OCI-LY3 (cell line): ENCODE measurements around the gene ZIC5.

Source experiments
- CTCF ChIP-seq: fragments of 200-600, 300-600 bp; sonication (generic); IDR thresholded peaks from 2 replicates; pipeline ENCODE4 v1.5.1; 2014; ENCODE audit warnings: antibody characterized with exemption, low read length, low read depth
- EZH2phosphoT487 ChIP-seq: fragments of 200-600 bp; shearing (Covaris generic); IDR thresholded peaks from 2 replicates; pipeline ENCODE4 v1.6.1; 2018; ENCODE audit warnings: antibody characterized with exemption, mixed run types, low read depth

- TF ChIP-seq CTCF = no peak
- no peak for TF ChIP-seq EZH2phosphoT487
Observed at GRCh38 chr13:99949679-99950413, 21.7 kb downstream of the ZIC5 start.
